Kidney epithelial cell (primary cell): Measurements from ENCODE around the gene TFF3. TPM values are rescaled to one million over a fixed set of nuclear protein-coding genes. Genes with fewer than 3 reads are reported as not detected.

Experiments
- DNase-seq: peaks from one replicate; pipeline ENCODE4 v3.0.0-alpha.2; 2010; ENCODE audit warnings: low read depth
- H3K27me3 ChIP-seq: 2 replicates; pipeline ENCODE4 v1.6.0; 2011; ENCODE audit warnings: low read length; ENCODE audit not compliant: control insufficient read depth, insufficient read depth
- H3K36me3 ChIP-seq: 2 replicates; pipeline ENCODE4 v1.5.1; 2011; ENCODE audit warnings: low read length; ENCODE audit not compliant: control insufficient read depth, insufficient read depth
- H3K4me3 ChIP-seq: 2 replicates; pipeline ENCODE4 v1.5.1; 2011; ENCODE audit warnings: low read depth, mild to moderate bottlenecking, control low read depth, low read length
- CTCF ChIP-seq: IDR thresholded peaks from 2 replicates; pipeline ENCODE4 v1.5.1; 2011; ENCODE audit warnings: mild to moderate bottlenecking, moderate library complexity, low read length, control low read depth, inconsistent platforms; ENCODE audit not compliant: insufficient read depth, poor library complexity, severe bottlenecking
- total RNA-seq: library from RNA; depleted of rRNA; stranded (reverse); fragments of >200 nt; gene quantifications from 2 replicates; pipeline ENCODE4 v1.2.3, GENCODE V29; 2015

TFF3 gene
- total RNA-seq, 1 donor from 2014 or later: 0.17 TPM

- Histone ChIP-seq H3K36me3 (no peaks in the 10 kb centered on the region), H3K27me3 (peaks cover 4% of the 10 kb centered on the region), H3K4me3 (no peak overlapping the region)
- TF ChIP-seq CTCF: no peak
- DNase-seq: no peak
Measured at GRCh38 chr21:42321231-42321630, 6.0 kb upstream of the TFF3 start.

- Histone ChIP-seq H3K4me3 (no peak overlapping the region), H3K27me3 (peaks cover 4% of the 10 kb centered on the region), H3K36me3 (no peaks in the 10 kb centered on the region)
- DNase-seq: no peak
- no peak for TF ChIP-seq CTCF
Measured at GRCh38 chr21:42320791-42321190, 5.6 kb upstream of the TFF3 start.

- Histone ChIP-seq H3K36me3 (no peaks in the 10 kb centered on the region), H3K27me3 (peaks cover 4% of the 10 kb centered on the region), H3K4me3 (no peak overlapping the region)
- DNase-seq: no peak
- TF ChIP-seq CTCF: no peak
Measured at GRCh38 chr21:42319851-42320572, 4.8 kb upstream of the TFF3 start.

- peaks cover 4% of the 10 kb centered on the region for H3K27me3 ChIP-seq
- no peak for DNase-seq
Measured at GRCh38 chr21:42319376-42319775, 4.2 kb upstream of the TFF3 start.

GRCh38 chr21:42317826-42318746 lies 2.9 kb upstream of the TFF3 start:
- Histone ChIP-seq H3K36me3 (no peaks in the 10 kb centered on the region), H3K27me3 (peaks cover 6% of the 10 kb centered on the region), H3K4me3 (no peak overlapping the region)
- DNase-seq: no peak
- TF ChIP-seq CTCF: no peak

More at GRCh38 chr21:42319376-42319775, 4.2 kb upstream of the TFF3 start:
- TF ChIP-seq CTCF: no peak
- H3K36me3 ChIP-seq: no peaks in the 10 kb centered on the region
- H3K4me3 ChIP-seq: no peak overlapping the region
